GM19438 (cell line): ENCODE results near the gene STAU1.
"Not testable (repeated sequence)": the region's sequence is repeated elsewhere in the genome, so short reads cannot be mapped to it uniquely, and the experiment has no call there.

Experiments used
- ATAC-seq: cut with Tn5 transposase; IDR thresholded peaks from one replicate; pipeline ENCODE4 v1.9.1; 2021; ENCODE audit warnings: low read depth; ENCODE audit not compliant: unreplicated experiment

The STAU1 gene

GRCh38 chr20:49207076-49207475 is 18.9 kb upstream of the STAU1 start:
- ATAC-seq = no peak

- no peak for ATAC-seq
These were observed 15.6 kb upstream of the STAU1 start for GRCh38 chr20:49203746-49204145.

- no peak for ATAC-seq
These were observed 14.9 kb upstream of the STAU1 start for GRCh38 chr20:49203011-49203410.

GRCh38 chr20:49199729-49200293 is 11.7 kb upstream of the STAU1 start:
- ATAC-seq = no peak

- not testable (repeated sequence) for ATAC-seq
These were observed 4.9 kb upstream of the STAU1 start for GRCh38 chr20:49192944-49193518.

- peak; percentile 4 for ATAC-seq
These were observed 744 bp downstream of the STAU1 start for GRCh38 chr20:49187330-49187850.

- ATAC-seq = no peak
These were observed 1.4 kb downstream of the STAU1 start for GRCh38 chr20:49186535-49187329.

- no peak for ATAC-seq
These were observed 2.9 kb downstream of the STAU1 start for GRCh38 chr20:49185071-49185761.

- ATAC-seq = no peak
These were observed 3.5 kb downstream of the STAU1 start for GRCh38 chr20:49184691-49185070.

- not testable (repeated sequence) for ATAC-seq
These were observed 4.0 kb downstream of the STAU1 start for GRCh38 chr20:49184084-49184501.

GRCh38 chr20:49183444-49183843 is 4.7 kb downstream of the STAU1 start:
- no peak for ATAC-seq

GRCh38 chr20:49181265-49181877 is 6.8 kb downstream of the STAU1 start:
- no peak for ATAC-seq

- no peak for ATAC-seq
These were observed 8.5 kb downstream of the STAU1 start for GRCh38 chr20:49179368-49180277.

GRCh38 chr20:49174183-49174582 is 14.0 kb downstream of the STAU1 start:
- ATAC-seq = no peak

GRCh38 chr20:49172413-49172812 is 15.7 kb downstream of the STAU1 start:
- no peak for ATAC-seq

- ATAC-seq = no peak
These were observed 16.2 kb downstream of the STAU1 start for GRCh38 chr20:49171909-49172308.

GRCh38 chr20:49170714-49171113 is 17.4 kb downstream of the STAU1 start:
- no peak for ATAC-seq

- ATAC-seq = no peak
These were observed 18.6 kb downstream of the STAU1 start for GRCh38 chr20:49169547-49169946.

- not testable (repeated sequence) for ATAC-seq
These were observed 19.3 kb downstream of the STAU1 start for GRCh38 chr20:49168864-49169263.
